ENCODE measurements around the gene PMM2.

Gene PMM2

DNA sequence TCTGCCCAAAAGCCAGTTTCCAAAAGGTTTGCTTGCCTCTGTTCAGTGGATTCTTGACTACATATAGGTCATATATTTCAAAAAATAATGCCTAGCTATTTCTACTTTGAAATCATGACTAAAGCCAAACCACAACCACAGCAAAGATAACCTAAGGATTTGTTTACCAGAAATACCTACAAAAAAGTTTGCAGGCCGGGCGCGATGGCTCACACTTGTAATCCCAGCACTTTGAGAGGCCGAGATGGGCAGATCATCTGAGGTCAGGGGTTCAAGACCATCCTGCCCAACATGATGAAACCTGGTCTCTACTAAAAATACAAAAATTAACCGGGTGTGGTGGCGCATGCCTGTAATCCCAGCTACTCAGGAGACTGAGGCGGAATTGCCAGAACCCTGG lies 56.0 kb downstream of the PMM2 start:
- DNase-seq: no peak

- no peak for DNase-seq
Measured at GRCh38 chr16:8854298-8854948, 56.8 kb downstream of the PMM2 start.

GRCh38 chr16:8855051-8855786 lies 57.6 kb downstream of the PMM2 start:
- DNase-seq: no peak

DNA sequence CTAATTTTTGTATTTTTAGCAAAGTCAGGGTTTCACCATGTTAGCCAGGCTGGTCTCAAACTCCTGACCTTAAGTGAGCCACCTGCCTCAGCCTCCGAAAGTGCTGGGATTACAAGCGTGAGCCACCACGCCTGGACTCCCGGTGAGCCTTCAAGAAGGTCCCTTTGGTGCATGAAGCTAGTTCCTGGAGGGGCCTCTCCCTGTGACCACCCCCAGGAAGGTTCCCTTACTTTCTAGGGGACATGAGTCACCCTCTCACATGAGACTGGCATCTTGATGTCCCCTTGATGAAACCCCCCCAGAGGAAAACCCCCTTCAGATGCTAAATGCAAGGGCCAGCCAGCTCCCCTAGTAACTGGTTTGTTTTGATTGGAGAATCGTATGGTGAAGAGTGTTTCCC lies 58.3 kb downstream of the PMM2 start:
- no peak for DNase-seq

GRCh38 chr16:8858994-8859912 lies 61.6 kb downstream of the PMM2 start:
- no peak for DNase-seq

- DNase-seq: no peak
Measured at GRCh38 chr16:8859913-8860881, 62.6 kb downstream of the PMM2 start.

GRCh38 chr16:8861563-8862308 lies 64.1 kb downstream of the PMM2 start:
- no peak for DNase-seq

DNA sequence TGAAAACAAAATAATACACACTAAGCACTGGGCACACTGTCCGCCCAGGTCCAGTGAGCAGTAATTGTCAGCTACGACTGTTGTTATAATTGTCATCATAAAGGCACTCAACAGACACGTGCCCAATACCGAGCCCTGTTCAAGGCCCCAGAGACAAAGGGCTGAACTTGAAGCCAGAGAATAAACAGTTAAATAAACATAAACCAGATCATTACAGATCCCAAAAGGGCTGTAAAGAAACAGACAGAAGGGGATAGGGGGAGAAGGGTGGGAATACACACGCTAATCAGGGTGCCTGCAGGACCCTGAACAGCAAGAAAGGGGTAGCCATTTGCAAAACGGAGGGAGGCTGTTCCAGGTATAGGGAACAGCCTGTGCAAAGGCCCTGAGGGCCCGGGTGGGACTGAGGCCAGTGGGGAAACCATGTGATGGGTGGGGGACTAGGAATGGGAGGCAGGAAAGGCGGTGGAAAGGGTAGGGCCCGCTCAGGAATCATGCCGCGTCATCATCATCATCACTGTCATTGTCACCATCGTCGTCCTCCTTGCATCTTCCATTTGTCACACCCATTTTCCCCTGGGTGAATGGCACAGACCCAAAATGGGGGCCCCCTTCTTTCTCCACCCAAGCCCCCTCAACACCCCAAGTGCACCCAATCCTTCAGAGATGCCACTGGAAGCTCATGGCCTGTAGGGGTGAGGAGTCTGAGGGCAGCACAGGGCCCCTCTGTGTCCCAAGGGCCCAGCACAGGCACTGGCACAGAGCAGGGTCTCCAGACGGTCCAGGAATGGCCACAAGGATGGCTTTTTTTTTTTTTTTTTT lies 64.9 kb downstream of the PMM2 start:
- DNase-seq: no peak

DNA sequence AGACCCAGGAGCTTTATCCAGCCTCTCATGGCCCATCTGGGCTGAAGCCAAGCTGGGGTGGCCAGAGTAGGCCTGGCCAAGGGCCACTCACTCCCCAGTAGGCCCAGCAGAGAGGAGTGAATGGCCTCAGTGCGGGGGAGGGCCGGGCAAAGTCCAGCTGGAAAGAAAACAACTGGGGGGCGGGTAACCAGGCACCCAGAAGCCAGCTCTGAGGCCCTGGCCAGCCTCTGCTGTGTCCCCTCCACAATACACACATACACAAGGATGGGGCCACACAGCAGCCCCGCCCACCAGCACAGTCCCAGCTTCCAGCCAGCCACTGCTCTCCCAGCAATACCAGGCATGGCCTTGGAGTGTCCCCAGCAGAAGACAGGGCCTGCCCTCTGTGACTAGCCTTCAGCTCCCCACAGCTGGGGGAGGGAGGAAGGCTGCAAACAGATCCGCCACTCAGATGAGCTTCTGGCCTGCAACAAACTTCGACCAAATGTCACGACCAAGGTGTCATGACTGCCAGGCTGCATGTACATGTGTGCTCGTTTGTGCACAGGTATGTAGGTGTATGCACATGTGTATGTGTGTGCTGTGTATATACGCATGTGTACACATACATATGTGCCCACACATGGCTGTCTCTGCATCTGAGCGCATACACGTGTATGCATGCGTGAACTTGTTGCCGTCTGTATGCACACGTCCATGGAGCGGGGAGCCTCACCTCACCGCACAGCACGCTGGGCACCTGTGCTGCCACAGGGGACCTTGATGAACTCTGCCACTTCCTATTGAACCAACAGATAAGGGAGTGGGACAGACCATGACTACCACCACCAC lies 66.2 kb downstream of the PMM2 start:
- DNase-seq: no peak

DNA sequence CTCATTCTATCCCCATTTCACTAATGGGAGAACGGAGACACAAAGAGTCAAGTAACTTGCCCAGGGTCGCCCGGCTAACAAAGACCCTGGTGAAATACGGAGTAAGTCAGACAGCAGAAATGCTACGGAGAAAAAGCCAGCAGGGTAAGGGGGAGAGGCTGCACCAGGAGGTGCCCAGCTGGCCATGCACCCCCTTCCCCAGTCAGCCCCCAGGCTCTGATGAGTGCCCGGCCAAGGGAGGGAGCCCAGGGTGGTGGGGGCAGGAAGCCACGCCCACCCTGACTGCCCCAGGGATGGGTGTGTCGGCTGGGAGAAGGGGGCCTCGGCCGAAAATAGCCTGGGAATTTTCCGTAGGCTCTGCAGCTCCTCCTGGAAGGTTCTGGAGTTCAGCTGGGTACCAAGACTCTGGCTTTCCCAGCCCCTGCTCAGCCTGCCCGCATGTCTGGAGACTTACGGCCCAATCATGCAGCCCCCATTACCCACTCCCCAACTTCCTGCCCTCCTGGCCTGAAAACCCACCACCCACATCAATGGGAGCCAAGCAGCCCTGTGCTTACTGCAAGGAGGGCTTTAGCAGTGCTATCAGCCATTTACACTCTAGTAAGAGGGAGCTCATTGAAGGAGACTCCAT lies 67.0 kb downstream of the PMM2 start:
- no peak for DNase-seq

DNA sequence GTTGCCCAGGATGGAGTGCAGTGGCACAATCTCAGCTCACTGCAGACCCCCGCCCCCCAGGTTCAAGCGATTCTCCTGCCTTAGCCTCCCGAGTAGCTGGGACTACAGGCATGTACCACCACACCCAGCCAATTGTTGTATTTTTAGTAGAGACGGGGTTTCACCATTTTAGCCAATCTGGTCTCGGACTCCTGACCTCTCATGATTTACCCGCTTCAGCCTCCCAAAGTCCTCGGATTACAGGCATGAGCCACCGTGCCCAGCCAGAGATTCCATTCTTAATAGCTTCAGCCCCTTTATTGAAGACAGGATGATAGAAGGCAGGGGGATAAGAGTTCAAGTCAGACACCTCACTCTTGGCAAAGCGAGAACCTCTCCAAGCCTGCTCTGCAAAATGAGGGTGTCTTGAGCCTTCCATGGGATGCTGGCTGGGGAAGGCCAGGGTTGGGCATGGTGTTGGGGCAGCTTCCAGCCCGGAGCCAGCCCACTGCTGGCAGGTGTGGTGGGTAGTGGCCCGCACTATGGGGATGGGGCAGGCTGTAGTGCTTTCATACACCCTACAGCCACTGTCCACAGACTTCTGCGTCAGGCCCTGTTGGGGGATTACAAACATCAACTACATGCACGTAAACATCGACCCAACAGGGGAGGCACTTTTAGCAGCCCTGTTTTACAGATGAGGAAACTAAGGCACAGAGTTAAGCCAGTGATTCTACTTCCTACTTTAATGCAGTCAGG lies 67.7 kb downstream of the PMM2 start:
- DNase-seq: no peak

- DNase-seq: peak; percentile 90
Measured at GRCh38 chr16:8866118-8866883, 68.7 kb downstream of the PMM2 start.

DNA sequence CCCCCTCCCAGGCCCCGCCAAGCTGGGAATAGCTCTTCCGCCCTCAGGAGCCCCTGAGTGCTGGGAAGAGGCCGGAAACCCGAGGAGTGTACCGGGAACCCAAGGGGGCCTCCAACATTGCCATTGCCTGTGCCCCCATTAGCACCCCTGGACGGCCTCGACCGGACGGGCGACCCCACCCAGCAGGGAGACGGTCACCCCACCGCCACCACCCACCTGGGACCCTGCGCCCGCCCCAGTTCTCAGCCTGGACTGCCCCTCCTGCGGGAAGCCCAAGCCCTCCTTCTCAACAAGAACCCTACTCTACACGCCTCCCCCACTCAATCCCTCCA lies 69.2 kb downstream of the PMM2 start:
- no peak for DNase-seq

DNA sequence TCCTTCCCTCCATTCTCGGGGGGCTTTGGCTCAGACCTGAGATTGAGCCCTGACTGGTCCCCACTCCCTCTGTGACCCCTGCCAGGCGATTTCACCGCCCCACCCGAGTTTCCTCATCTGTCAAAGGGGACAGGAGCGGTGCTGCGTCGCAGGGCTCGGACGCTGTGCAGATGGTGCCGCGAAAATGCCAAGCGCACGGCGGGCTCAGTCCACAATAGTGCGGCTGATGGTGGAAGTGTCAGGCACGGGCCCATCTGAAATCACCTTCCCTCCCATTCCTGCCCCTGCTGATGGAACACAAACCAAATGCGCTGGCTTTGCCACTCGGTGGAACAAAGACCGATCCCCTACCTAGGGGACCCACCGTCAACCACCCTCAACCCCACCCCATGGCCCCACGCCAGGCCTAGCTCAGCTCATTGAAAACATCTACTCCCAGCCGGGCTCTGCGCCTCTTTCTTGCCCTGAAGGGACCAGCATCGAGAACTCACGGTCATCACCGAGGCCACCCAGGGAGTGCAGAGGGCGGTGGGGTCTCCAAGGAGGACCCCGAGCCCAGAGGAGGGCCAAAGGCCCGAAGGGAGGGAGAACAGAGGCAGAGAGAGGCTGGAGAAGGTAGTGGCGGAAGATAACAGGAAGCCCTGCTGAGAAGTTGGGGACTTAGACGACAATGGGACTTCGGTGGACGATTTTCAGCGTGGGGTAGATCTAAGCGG lies 69.7 kb downstream of the PMM2 start:
- DNase-seq: peak; percentile 79

DNA sequence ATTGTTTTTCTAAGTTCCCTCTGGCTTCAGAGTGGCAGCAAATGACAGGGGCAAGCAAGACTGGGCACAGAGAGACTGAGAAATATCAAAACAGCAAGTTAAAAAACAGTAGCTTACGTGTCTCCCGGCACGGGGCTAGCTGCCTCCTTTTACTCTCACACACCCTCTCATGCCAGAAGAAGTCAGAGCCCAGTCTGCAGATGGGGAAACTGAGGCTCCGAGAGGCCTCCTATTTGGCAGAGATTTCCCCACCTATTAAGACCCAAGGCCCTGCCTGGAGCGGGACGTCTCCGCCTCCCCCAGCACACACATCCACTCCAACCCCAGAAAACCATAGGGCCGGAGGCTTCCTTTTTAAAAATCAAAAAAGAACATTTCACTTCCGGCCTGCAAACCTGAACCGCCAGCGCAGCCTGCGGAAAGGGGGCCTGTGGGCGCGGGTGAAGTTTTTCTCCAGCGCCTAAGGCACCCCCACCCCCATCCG lies 70.3 kb downstream of the PMM2 start:
- DNase-seq: no peak

DNA sequence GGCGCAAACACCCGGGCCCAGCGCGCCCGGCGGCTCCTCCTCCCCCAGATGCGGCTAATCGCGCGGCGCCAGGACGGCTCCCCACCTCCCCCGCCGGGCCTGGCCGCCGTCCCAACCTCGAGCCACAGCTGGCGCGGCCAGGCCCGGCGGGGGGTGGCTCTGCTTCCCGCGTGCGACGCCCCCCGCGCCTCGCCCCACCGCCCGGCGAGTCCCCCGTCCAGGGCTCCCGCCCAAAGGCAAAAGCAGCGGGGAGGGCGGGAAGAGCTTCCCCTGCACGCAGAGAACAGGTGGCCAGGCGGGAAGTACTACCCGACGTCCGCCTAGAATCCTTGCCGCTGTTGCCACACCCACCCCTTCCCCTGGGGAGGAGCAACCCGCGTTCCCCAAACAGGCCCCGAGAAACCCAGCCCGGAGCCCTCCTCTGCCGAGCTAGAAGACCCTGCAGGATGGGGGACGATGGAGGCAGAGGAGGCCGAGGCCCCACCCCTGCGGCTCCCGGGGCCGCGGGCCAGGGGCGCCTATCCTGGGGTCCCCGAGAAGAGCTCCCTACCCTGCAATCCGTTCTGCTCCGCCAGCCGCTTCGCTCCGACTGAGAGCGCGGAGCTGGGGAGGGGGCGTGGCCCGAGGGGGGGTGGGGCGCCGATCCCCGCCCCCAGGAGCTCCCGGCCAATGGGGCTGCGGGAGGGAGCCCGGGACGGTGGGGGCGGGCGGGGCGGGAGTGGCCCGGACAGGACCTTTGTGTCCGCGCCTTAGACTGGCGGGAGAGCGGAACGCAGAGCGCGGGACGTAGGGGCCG lies 71.0 kb downstream of the PMM2 start, which contains the start of gene CARHSP1:
Gene CARHSP1 (minus strand): TSS at position 591 of the 796 bp plus-strand sequence. CDS start 9,678 bp downstream, outside the sequence.
- DNase-seq: peak; percentile 96
